ENCODE measurements around the gene CPSF6.
"Not testable (repeated sequence)": the region's sequence is repeated elsewhere in the genome, so short reads cannot be mapped to it uniquely, and the experiment has no call there.

CPSF6 gene

GRCh38 chr12:69317233-69317632 is 77.9 kb downstream of the CPSF6 start:
- DNase-seq = not testable (repeated sequence)

DNA sequence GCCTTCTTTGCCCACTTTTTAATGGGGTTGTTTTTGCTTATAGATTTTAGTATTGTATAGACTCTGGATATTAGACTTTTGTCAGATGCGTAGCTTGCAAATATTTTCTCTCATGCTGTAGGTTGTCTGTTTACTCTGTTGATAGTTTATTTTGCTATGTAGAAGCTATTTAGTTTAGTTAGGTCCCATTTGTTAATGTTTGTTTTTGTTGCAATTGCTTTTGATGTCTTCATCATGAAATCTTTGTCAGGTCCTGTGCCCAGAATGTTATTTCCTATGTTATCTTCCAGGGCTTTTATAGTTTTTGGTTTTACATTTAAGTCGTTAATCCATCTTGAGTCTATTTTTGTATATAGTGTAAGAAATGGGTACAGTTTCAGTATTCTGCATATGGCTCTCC is 78.9 kb downstream of the CPSF6 start:
- DNase-seq = no peak

DNA sequence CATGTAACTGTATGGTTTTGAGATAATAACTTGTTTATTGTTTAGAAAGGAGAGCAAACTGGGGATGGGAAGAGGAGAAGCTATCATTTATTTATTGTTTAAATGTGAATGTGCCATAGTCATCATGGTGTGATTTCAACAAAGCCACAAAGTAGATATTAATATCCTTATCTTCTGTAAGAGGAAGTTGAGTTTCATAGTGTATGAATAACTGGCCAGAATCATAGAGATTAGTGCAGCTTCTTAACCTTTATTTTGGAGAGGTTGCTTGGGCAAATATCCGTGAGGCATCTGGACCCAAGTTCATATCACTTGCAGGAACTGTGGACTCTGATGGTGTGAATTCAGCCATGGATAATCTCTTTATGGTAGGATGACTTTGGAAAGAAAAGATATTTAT is 82.0 kb downstream of the CPSF6 start:
- no peak for DNase-seq

Measured in right kidney (tissue), 1 donor.